GM12878 (cell line): ENCODE results near the gene VEPH1. TPM values are rescaled to one million over a fixed set of nuclear protein-coding genes. Genes with fewer than 3 reads are reported as not detected.

Source experiments
- ATAC-seq: fragments of 200-7000 bp; cut with Tn5 transposase; 3 replicates; pipeline ENCODE4 v1.9.1; 2020; ENCODE audit warnings: mild to moderate bottlenecking, moderate library complexity
- BruUV-seq: library from RNA; stranded (reverse); fragments of 400-500 nt; replicated peaks from 2 replicates; lab custom pipeline; 2021; lab: Mats Ljungman, UMichigan
- CTCF ChIA-PET: fragments of 300-600 bp; sonication (Branson Sonifier 250); formaldehyde crosslinking; extraction: SDS; loops from one replicate; lab custom pipeline; 2021; ENCODE audit warnings: inconsistent platforms; lab: Yijun Ruan, JAX
- POLR2A ChIA-PET: fragments of 350-600 bp; formaldehyde crosslinking; extraction: SDS; loops from one replicate; lab custom pipeline; 2021; ENCODE audit warnings: inconsistent platforms; lab: Charles Lee
- RAD21 ChIA-PET: fragments of 300-600 bp; sonication (Branson Sonifier 250); formaldehyde crosslinking; loops from one replicate; lab custom pipeline; 2023; ENCODE audit warnings: antibody characterized with exemption; ENCODE audit not compliant: unreplicated experiment; lab: Charles Lee
- SMC1A ChIA-PET: fragments of 300-600 bp; sonication (Branson Sonifier 250); formaldehyde crosslinking; loops from one replicate; lab custom pipeline; 2023; ENCODE audit not compliant: unreplicated experiment, uncharacterized antibody; lab: Charles Lee
- DNase-seq: peaks from one replicate; pipeline ENCODE4 v3.0.0-alpha.2; 2011; ENCODE audit warnings: low read depth, low spot score
- FAIRE-seq: peaks from 3 replicates; lab custom pipeline; 2011; peaks lifted over from hg19 to GRCh38; lab: Jason Lieb, UNC
- H2AFZ ChIP-seq: 2 replicates; pipeline ENCODE4 v1.6.0; 2011; ENCODE audit warnings: low read depth, low read length, control low read depth; ENCODE audit not compliant: control insufficient read depth
- H3K27ac ChIP-seq: 2 replicates; pipeline ENCODE4 v1.5.1; 2011; ENCODE audit warnings: control low read depth; ENCODE audit not compliant: control insufficient read depth, insufficient read depth
- H3K27me3 ChIP-seq, 2 experiments: replicated peaks in 1 of 2; 2 replicates each; pipeline versions ENCODE4 v1.6.0 to v1.6.1; 2011; ENCODE audit warnings: low read length in 1 of 2; ENCODE audit not compliant: control insufficient read depth in 2 of 2, insufficient read depth in 2 of 2
- H3K36me3 ChIP-seq, 2 experiments: 2 replicates each; pipeline ENCODE4 v1.5.1; 2011; ENCODE audit warnings: low read length in 1 of 2; ENCODE audit not compliant: control insufficient read depth in 2 of 2, insufficient read depth in 2 of 2
- H3K4me1 ChIP-seq: 2 replicates; pipeline ENCODE4 v1.6.1; 2011; ENCODE audit warnings: mild to moderate bottlenecking, low read length, moderate library complexity, mixed read lengths; ENCODE audit not compliant: control insufficient read depth, insufficient read depth
- H3K4me2 ChIP-seq: 2 replicates; pipeline ENCODE4 v1.6.0; 2011; ENCODE audit warnings: control low read depth; ENCODE audit not compliant: control insufficient read depth, insufficient read depth
- H3K4me3 ChIP-seq: fragments of 200-600 bp; sonication (generic); 2 replicates; pipeline ENCODE4 v1.5.1; 2016
- H3K79me2 ChIP-seq: 2 replicates; pipeline ENCODE4 v1.6.0; 2011; ENCODE audit warnings: low read length; ENCODE audit not compliant: control insufficient read depth, insufficient read depth
- H3K9ac ChIP-seq: 2 replicates; pipeline ENCODE4 v1.8.0; 2011; ENCODE audit warnings: low read length, control low read depth, mixed read lengths; ENCODE audit not compliant: control insufficient read depth, insufficient read depth
- H3K9me3 ChIP-seq: replicated peaks from 3 replicates; pipeline ENCODE4 v1.5.1; 2011; ENCODE audit warnings: mild to moderate bottlenecking, low read length; ENCODE audit not compliant: control insufficient read depth, insufficient read depth
- H4K20me1 ChIP-seq: 2 replicates; pipeline ENCODE4 v1.6.0; 2011; ENCODE audit not compliant: control insufficient read depth, insufficient read depth
- DPF2 ChIP-seq: fragments of 450-650 bp; IDR thresholded peaks from 2 replicates; pipeline ENCODE4 v1.6.1; 2017; ENCODE audit warnings: mild to moderate bottlenecking
- IRF3 ChIP-seq: fragments of 450-650 bp; IDR thresholded peaks from 2 replicates; pipeline ENCODE4 v1.6.1; 2014; ENCODE audit warnings: mild to moderate bottlenecking
- MEF2B ChIP-seq: fragments of 450-650 bp; IDR thresholded peaks from 2 replicates; pipeline ENCODE4 v1.6.1; 2018; ENCODE audit warnings: mild to moderate bottlenecking, moderate library complexity; ENCODE audit not compliant: partially characterized antibody, poor library complexity, severe bottlenecking
- MTA3 ChIP-seq: IDR thresholded peaks from 2 replicates; pipeline ENCODE4 v1.6.1; 2012; ENCODE audit warnings: low read length, inconsistent platforms, borderline replicate concordance
- MYC ChIP-seq: IDR thresholded peaks from 2 replicates; pipeline ENCODE4 v1.6.1; 2011; ENCODE audit warnings: mild to moderate bottlenecking, low read length, moderate library complexity, inconsistent platforms; ENCODE audit not compliant: insufficient read depth, insufficient replicate concordance, insufficient read length, severe bottlenecking
- NR2C1 ChIP-seq: fragments of 450-650 bp; IDR thresholded peaks from 2 replicates; pipeline ENCODE4 v1.6.1; 2017; ENCODE audit warnings: antibody characterized with exemption, mild to moderate bottlenecking, moderate library complexity
- POU2F2 ChIP-seq: IDR thresholded peaks from 3 replicates; pipeline ENCODE4 v1.6.1; 2011; ENCODE audit warnings: low read depth, mild to moderate bottlenecking, low read length, borderline replicate concordance
- RUNX3 ChIP-seq: IDR thresholded peaks from 2 replicates; pipeline ENCODE4 v1.6.1; 2012; ENCODE audit warnings: low read length, inconsistent platforms
- ZNF207 ChIP-seq: fragments of 450-650 bp; IDR thresholded peaks from 2 replicates; pipeline ENCODE4 v1.6.1; 2014; ENCODE audit warnings: antibody characterized with exemption, mild to moderate bottlenecking, borderline replicate concordance
- WGBS: methylation state at CpG from one replicate; pipeline ENCODE4 v1.1.6; 2016; ENCODE audit warnings: low lambda C conversion rate; ENCODE audit not compliant: insufficient replicate concordance, insufficient coverage; ENCODE audit errors: missing lambda C conversion rate; 5-methylcytosine and 5-hydroxymethylcytosine counted together
- in situ Hi-C: fragments of 300-500 bp; cut with MboI; formaldehyde crosslinking; loops from 9 replicates; pipeline ENCODE4 v1.14.3; 2018; ENCODE audit warnings: mixed read lengths
- intact Hi-C: fragments of 100-400 bp; cut with micrococcal nuclease; formaldehyde crosslinking; loops from one replicate; pipeline ENCODE4 v1.14.2; 2022; ENCODE audit not compliant: unreplicated experiment
- polyA plus RNA-seq, 11 experiments: library from polyadenylated mRNA; depleted of rRNA in 4 of 11; unstranded in 6 of 11; stranded (reverse) in 5 of 11; fragments of >200 nt; fragmentation: Nextera tagmentation in 4 of 11; fragmentation: Illumina TruSeq in 1 of 11; extraction: Ambion mirVana in 4 of 11; extraction: Trizol in 1 of 11; gene quantifications; 1 replicate in 1 of 11; 2 replicates in 10 of 11; pipeline versions ENCODE4 v1.2.1 to v1.2.3, GENCODE V29; 2011 to 2016; ENCODE audit warnings: inconsistent platforms in 2 of 11, missing spikeins in 2 of 11, low read depth in 1 of 11
- total RNA-seq, 4 experiments: library from RNA; depleted of rRNA in 3 of 4; stranded (reverse); fragments of >200 nt in 3 of 4; fragmentation: Illumina TruSeq in 1 of 4; extraction: Trizol in 1 of 4; gene quantifications; 2 replicates each; pipeline versions ENCODE4 v1.2.1 to v1.2.3, GENCODE V29; 2013 to 2021
- TF ChIP-seq, protein P1 (sequence below): fragments of 450-650 bp; IDR thresholded peaks from 2 replicates; pipeline ENCODE4 v1.6.1; 2017; ENCODE audit warnings: mild to moderate bottlenecking, moderate library complexity
- TF ChIP-seq, protein P2 (sequence below): fragments of 450-650 bp; IDR thresholded peaks from 2 replicates; pipeline ENCODE4 v1.6.1; 2017; ENCODE audit warnings: mild to moderate bottlenecking, low read depth, inconsistent platforms; ENCODE audit not compliant: poor library complexity, severe bottlenecking

VEPH1 gene
- total and polyA plus RNA-seq, 10 of the 15 experiments (the other 5 are each of a cell fraction or from before 2014, with no cell fraction given), result 0.04 to 0.26 (median 0.17) TPM; not detected in 7

- no peak overlapping the region for H3K4me2 ChIP-seq
- no TSS peak for BruUV-seq
- TF ChIP-seq MTA3 (no peak), DPF2 (no peak), IRF3 (no peak), POU2F2 (no peak), NR2C1 (no peak), ZNF207 (no peak), MYC (no peak), MEF2B (no peak), RUNX3 (no peak)
- TF ChIP-seq, protein P1, sequence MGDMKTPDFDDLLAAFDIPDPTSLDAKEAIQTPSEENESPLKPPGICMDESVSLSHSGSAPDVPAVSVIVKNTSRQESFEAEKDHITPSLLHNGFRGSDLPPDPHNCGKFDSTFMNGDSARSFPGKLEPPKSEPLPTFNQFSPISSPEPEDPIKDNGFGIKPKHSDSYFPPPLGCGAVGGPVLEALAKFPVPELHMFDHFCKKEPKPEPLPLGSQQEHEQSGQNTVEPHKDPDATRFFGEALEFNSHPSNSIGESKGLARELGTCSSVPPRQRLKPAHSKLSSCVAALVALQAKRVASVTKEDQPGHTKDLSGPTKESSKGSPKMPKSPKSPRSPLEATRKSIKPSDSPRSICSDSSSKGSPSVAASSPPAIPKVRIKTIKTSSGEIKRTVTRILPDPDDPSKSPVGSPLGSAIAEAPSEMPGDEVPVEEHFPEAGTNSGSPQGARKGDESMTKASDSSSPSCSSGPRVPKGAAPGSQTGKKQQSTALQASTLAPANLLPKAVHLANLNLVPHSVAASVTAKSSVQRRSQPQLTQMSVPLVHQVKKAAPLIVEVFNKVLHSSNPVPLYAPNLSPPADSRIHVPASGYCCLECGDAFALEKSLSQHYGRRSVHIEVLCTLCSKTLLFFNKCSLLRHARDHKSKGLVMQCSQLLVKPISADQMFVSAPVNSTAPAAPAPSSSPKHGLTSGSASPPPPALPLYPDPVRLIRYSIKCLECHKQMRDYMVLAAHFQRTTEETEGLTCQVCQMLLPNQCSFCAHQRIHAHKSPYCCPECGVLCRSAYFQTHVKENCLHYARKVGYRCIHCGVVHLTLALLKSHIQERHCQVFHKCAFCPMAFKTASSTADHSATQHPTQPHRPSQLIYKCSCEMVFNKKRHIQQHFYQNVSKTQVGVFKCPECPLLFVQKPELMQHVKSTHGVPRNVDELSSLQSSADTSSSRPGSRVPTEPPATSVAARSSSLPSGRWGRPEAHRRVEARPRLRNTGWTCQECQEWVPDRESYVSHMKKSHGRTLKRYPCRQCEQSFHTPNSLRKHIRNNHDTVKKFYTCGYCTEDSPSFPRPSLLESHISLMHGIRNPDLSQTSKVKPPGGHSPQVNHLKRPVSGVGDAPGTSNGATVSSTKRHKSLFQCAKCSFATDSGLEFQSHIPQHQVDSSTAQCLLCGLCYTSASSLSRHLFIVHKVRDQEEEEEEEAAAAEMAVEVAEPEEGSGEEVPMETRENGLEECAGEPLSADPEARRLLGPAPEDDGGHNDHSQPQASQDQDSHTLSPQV, result no peak
- TF ChIP-seq, protein P2, sequence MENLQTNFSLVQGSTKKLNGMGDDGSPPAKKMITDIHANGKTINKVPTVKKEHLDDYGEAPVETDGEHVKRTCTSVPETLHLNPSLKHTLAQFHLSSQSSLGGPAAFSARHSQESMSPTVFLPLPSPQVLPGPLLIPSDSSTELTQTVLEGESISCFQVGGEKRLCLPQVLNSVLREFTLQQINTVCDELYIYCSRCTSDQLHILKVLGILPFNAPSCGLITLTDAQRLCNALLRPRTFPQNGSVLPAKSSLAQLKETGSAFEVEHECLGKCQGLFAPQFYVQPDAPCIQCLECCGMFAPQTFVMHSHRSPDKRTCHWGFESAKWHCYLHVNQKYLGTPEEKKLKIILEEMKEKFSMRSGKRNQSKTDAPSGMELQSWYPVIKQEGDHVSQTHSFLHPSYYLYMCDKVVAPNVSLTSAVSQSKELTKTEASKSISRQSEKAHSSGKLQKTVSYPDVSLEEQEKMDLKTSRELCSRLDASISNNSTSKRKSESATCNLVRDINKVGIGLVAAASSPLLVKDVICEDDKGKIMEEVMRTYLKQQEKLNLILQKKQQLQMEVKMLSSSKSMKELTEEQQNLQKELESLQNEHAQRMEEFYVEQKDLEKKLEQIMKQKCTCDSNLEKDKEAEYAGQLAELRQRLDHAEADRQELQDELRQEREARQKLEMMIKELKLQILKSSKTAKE, result no peak
- intact Hi-C loops, result no loop called here
- no peaks in the 10 kb centered on the region for H3K9me3 ChIP-seq
- H3K27me3 ChIP-seq, result no peaks in the 10 kb centered on the region
- CTCF ChIA-PET, result no interaction called here
- SMC1A ChIA-PET, result interaction anchor here (0.7 kb wide), 1 partner anchor 12 kb away, joined by 3 read pairs; no protein-coding TSS in a partner anchor
- no peak overlapping the region for H2AFZ ChIP-seq
- POLR2A ChIA-PET, result no interaction called here
- 27% methylated on average over 3 of the region's 3 CpGs for WGBS
- RAD21 ChIA-PET, result no interaction called here
- DNase-seq, result no peak
- in situ Hi-C loops, result no loop called here
- H3K36me3 ChIP-seq, result no peaks in the 10 kb centered on the region
- ATAC-seq, result no peak
- H4K20me1 ChIP-seq, result no peaks in the 10 kb centered on the region
- H3K9ac ChIP-seq, result no peak overlapping the region
- no peak overlapping the region for H3K27ac ChIP-seq
- no peaks in the 10 kb centered on the region for H3K4me1 ChIP-seq
- no peak overlapping the region for H3K4me3 ChIP-seq
- no peaks in the 10 kb centered on the region for H3K79me2 ChIP-seq
- no peak for FAIRE-seq
Measured at GRCh38 chr3:157420606-157421130, 82.5 kb downstream of the VEPH1 start.
